ENCODE results near the gene GLYATL3. TPM values are rescaled to one million over a fixed set of nuclear protein-coding genes. Genes with fewer than 3 reads are reported as not detected.

The GLYATL3 gene
- total and polyA plus RNA-seq, 10 of the 15 experiments (the other 5 are each of a cell fraction or from before 2014, with no cell fraction given), result not detected

GRCh38 chr6:49453221-49453620 lies 46.5 kb upstream of the GLYATL3 start:
- H3K79me2 ChIP-seq (ENCODE audit: control insufficient read depth, insufficient read depth, low read length), result no peaks in the 10 kb centered on the region
- no peak overlapping the region for H3K9ac ChIP-seq (ENCODE audit: control insufficient read depth, insufficient read depth, low read length)
- no peak overlapping the region for H3K27ac ChIP-seq (ENCODE audit: control insufficient read depth, insufficient read depth)
- DNase-seq (ENCODE audit: low read depth, low spot score) (no peak), FAIRE-seq (no peak), ATAC-seq (0 out of 3 replicates have a peak, but pooled peaks have one; percentile 46)
- RAD21 ChIA-PET (ENCODE audit: unreplicated experiment), result no interaction called here
- no peaks in the 10 kb centered on the region for H3K9me3 ChIP-seq (replicated peaks; ENCODE audit: control insufficient read depth, insufficient read depth, low read length)
- WGBS (ENCODE audit: insufficient coverage, insufficient replicate concordance, low lambda C conversion rate, missing lambda C conversion rate), result 68% methylated on average over 2 of the region's 2 CpGs
- intact Hi-C loops (cut with micrococcal nuclease; ENCODE audit: unreplicated experiment) (no loop called here), in situ Hi-C loops (cut with MboI) (no loop called here)
- no peak overlapping the region for H3K4me3 ChIP-seq
- H4K20me1 ChIP-seq (ENCODE audit: control insufficient read depth, insufficient read depth), result no peaks in the 10 kb centered on the region
- H3K36me3 ChIP-seq (ENCODE audit: control insufficient read depth in 2 of 2, insufficient read depth in 2 of 2, low read length in 1 of 2), result peaks cover 0 to 2% of the 10 kb centered on the region in 2 experiments; a peak in 1 of 4 replicates
- CTCF ChIA-PET, result interaction anchor here (0.9 to 1.3 kb wide), 4 partner anchors 9 to 15 kb away, joined by 3 to 7 read pairs (median 4); no protein-coding TSS in a partner anchor
- no peaks in the 10 kb centered on the region; the same call in 1 of the 2 replicates for H3K4me1 ChIP-seq (ENCODE audit: control insufficient read depth, insufficient read depth, low read length)
- no peak for TF ChIP-seq IKZF1 (conservative IDR thresholded peaks at IDR 0.05)
- TF ChIP-seq CTCF (IDR thresholded peaks at IDR 0.05 in 2 of 3, conservative IDR thresholded peaks at IDR 0.05 in 1 of 3; ENCODE audit: control insufficient read depth in 2 of 3, extremely low read depth in 1 of 3, insufficient read depth in 1 of 3, low read depth in 3 of 3, low read length in 3 of 3), result peak in 2 of 3 experiments; percentile 15 to 24; a peak in 1 of 6 replicates
- POLR2A ChIA-PET, result no interaction called here
- SMC1A ChIA-PET (ENCODE audit: uncharacterized antibody, unreplicated experiment), result interaction anchor here (1.4 kb wide), 1 partner anchor 9 kb away, joined by 5 read pairs; no protein-coding TSS in a partner anchor
- BruUV-seq (replicated peaks), result no TSS peak
- H3K4me2 ChIP-seq (ENCODE audit: control insufficient read depth, insufficient read depth), result no peak overlapping the region
- no peak overlapping the region for H2AFZ ChIP-seq (ENCODE audit: control insufficient read depth, low read depth, low read length)
- no peaks in the 10 kb centered on the region for H3K27me3 ChIP-seq (replicated peaks in 1 of 2; ENCODE audit: control insufficient read depth in 2 of 2, insufficient read depth in 2 of 2, low read length in 1 of 2)
